SU-DHL-6 (cell line): ENCODE results near the gene ZNF785.

Source experiments
- EZH2phosphoT487 ChIP-seq: fragments of 200-600 bp; sonication (generic), shearing (Covaris generic); conservative IDR thresholded peaks from 2 replicates; pipeline ENCODE4 v1.6.1; 2018; ENCODE audit warnings: mild to moderate bottlenecking, antibody characterized with exemption, low read length, moderate library complexity, mixed read lengths
- TF ChIP-seq, protein P1 (sequence below): fragments of 200-600 bp; sonication (generic); IDR thresholded peaks from one replicate; pipeline ENCODE4 v1.5.1; 2017; ENCODE audit warnings: antibody characterized with exemption, mild to moderate bottlenecking, low read length, moderate library complexity; ENCODE audit not compliant: insufficient read depth, poor library complexity, severe bottlenecking

DNA sequence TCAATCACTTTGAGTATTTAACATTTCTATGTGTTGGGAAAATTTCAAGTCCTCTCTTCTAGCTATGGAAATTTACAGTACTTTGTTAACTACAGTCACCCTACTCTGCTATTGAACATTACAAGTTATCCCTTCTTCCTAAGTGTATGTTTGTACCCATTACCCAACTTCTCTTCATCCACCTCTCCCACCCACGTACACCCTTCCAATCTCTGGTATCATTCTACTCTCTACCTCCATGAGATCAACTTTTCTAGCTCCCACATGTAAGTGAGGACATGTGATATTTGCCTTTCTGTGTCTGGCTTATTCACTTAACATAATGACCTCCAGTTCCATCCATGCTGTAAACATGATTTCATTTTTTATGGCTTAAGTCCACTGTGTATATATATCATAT is 10.8 kb downstream of the ZNF785 start:
- TF ChIP-seq, protein P1, sequence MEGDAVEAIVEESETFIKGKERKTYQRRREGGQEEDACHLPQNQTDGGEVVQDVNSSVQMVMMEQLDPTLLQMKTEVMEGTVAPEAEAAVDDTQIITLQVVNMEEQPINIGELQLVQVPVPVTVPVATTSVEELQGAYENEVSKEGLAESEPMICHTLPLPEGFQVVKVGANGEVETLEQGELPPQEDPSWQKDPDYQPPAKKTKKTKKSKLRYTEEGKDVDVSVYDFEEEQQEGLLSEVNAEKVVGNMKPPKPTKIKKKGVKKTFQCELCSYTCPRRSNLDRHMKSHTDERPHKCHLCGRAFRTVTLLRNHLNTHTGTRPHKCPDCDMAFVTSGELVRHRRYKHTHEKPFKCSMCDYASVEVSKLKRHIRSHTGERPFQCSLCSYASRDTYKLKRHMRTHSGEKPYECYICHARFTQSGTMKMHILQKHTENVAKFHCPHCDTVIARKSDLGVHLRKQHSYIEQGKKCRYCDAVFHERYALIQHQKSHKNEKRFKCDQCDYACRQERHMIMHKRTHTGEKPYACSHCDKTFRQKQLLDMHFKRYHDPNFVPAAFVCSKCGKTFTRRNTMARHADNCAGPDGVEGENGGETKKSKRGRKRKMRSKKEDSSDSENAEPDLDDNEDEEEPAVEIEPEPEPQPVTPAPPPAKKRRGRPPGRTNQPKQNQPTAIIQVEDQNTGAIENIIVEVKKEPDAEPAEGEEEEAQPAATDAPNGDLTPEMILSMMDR: no peak
- no peak for TF ChIP-seq EZH2phosphoT487
